Measurements from ENCODE around the gene ARHGAP32. TPM values are rescaled to one million over a fixed set of nuclear protein-coding genes. Genes with fewer than 3 reads are reported as not detected.

ARHGAP32 gene
- total and polyA plus RNA-seq, 11 donors = 2.1 to 9.5 (median 4.8) TPM

DNA sequence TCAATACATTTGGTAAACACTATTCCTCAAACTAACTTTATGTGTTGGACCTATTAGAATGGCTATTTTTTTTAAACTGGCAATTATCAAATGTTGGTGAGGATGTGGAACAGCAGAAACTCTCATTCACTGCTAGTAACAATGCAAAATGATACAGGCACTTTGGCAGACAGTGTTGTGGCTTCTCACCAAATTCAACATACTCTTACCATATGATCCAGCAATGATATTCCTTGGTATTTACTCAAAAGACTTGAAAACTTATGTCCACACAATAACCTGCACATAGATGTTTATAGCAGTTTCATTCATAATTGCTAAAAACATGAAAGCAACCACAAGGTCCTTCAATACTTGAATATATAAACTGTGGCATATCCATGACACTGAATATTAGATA lies 136.9 kb downstream of the ARHGAP32 start:
- H3K4me1 ChIP-seq = no peaks in the 10 kb centered on the region
- H3K4me3 ChIP-seq = no peak overlapping the region
- no peaks in the 10 kb centered on the region for H3K9me3 ChIP-seq
- no peaks in the 10 kb centered on the region for H3K27me3 ChIP-seq
- no peak for TF ChIP-seq POLR2A (IDR thresholded peaks at IDR 0.05)
- no peak for TF ChIP-seq CTCF (IDR thresholded peaks at IDR 0.05)
- ATAC-seq = no peak
- H3K27ac ChIP-seq = no peak overlapping the region
- no peak for DNase-seq
- intact Hi-C loops (cut with DNase I) = no loop called here
- no peaks in the 10 kb centered on the region for H3K36me3 ChIP-seq

DNA sequence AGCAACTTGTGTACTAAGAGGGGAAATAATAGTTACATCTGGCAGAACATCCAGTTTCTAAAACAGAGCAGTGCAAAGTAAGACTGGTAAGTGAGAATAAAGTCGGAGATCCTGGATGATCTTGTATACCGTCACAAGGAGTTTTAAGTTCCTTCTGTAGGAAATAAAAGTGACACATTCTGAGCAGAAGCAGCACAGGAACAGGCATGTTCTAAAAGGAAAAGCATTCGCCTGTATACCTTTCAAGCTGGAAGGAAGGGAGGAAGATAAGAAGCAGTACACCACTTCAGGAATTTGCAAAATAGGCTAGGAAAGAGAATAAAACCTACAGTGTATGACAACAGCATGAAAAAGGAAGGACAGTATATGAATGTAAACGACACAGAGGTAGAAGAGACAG lies 143.2 kb downstream of the ARHGAP32 start:
- Histone ChIP-seq H3K9me3 (no peaks in the 10 kb centered on the region), H3K4me1 (no peaks in the 10 kb centered on the region), H3K27ac (no peak overlapping the region), H3K4me3 (no peak overlapping the region), H3K36me3 (no peaks in the 10 kb centered on the region), H3K27me3 (no peaks in the 10 kb centered on the region)
- intact Hi-C loops (cut with DNase I) = no loop called here
- DNase-seq (no peak), ATAC-seq (no peak)
- 73 to 77% (median 74%) methylated on average over 4 of the region's 4 CpGs for WGBS, 4 donors
- TF ChIP-seq POLR2A (IDR thresholded peaks at IDR 0.05) (no peak), CTCF (IDR thresholded peaks at IDR 0.05) (no peak)

GRCh38 chr11:129045150-129045549 lies 147.0 kb downstream of the ARHGAP32 start:
- TF ChIP-seq CTCF (IDR thresholded peaks at IDR 0.05) (no peak), POLR2A (IDR thresholded peaks at IDR 0.05) (no peak)
- WGBS, 4 donors = 95 to 97% (median 96%) methylated on average over 5 of the region's 5 CpGs
- Histone ChIP-seq H3K36me3 (no peaks in the 10 kb centered on the region), H3K9me3 (no peaks in the 10 kb centered on the region), H3K27ac (no peak overlapping the region), H3K27me3 (no peaks in the 10 kb centered on the region), H3K4me1 (no peaks in the 10 kb centered on the region), H3K4me3 (no peak overlapping the region)
- ATAC-seq (no peak), DNase-seq (no peak)
- intact Hi-C loops (cut with DNase I) = no loop called here

GRCh38 chr11:129042503-129042902 lies 149.6 kb downstream of the ARHGAP32 start:
- H3K27me3 ChIP-seq = no peaks in the 10 kb centered on the region
- H3K9me3 ChIP-seq = peaks cover 0 to 13% (median 0%) of the 10 kb centered on the region in 12 donors
- no peak overlapping the region for H3K4me3 ChIP-seq
- no peak overlapping the region for H3K27ac ChIP-seq
- DNase-seq = no peak
- ATAC-seq = no peak
- 94 to 97% (median 96%) methylated on average over 4 of the region's 4 CpGs for WGBS, 4 donors
- intact Hi-C loops (cut with DNase I) = no loop called here
- H3K36me3 ChIP-seq = no peaks in the 10 kb centered on the region
- H3K4me1 ChIP-seq = no peaks in the 10 kb centered on the region
- no peak for TF ChIP-seq POLR2A (IDR thresholded peaks at IDR 0.05)
- no peak for TF ChIP-seq CTCF (IDR thresholded peaks at IDR 0.05)

Measured in heart left ventricle (tissue), 16 donors.